Heart left ventricle (tissue), 16 donors: ENCODE measurements around the gene ARID5B. TPM values are rescaled to one million over a fixed set of nuclear protein-coding genes. Genes with fewer than 3 reads are reported as not detected.

ENCODE experiments used
- ATAC-seq, 4 donors: fragments of 200-7000 bp; cut with Tn5 transposase; one replicate each; pipeline ENCODE4 v1.9.1; 2020 to 2022; ENCODE audit warnings: moderate library complexity in 4 of 4, mild to moderate bottlenecking in 3 of 4, moderate number of reproducible peaks in 1 of 4
- DNase-seq, 5 donors: peaks; one replicate each; pipeline ENCODE4 v3.0.0-alpha.2; 2020
- H3K27ac ChIP-seq, 12 donors: fragments of 200-600 bp; sonication (generic) in 4 of 12; one replicate each; pipeline versions ENCODE4 v1.5.0 to v1.8.0; 2016 to 2022; ENCODE audit warnings: mild to moderate bottlenecking in 2 of 12
- H3K27me3 ChIP-seq, 9 donors: fragments of 200-600 bp; sonication (generic) in 2 of 9; one replicate each; pipeline versions ENCODE4 v1.5.1 to v1.8.0; 2016 to 2022; ENCODE audit warnings: mild to moderate bottlenecking in 3 of 9
- H3K36me3 ChIP-seq, 9 donors: fragments of 200-600 bp; sonication (generic) in 2 of 9; one replicate each; pipeline versions ENCODE4 v1.5.0 to v1.8.0; 2018 to 2022; ENCODE audit warnings: mild to moderate bottlenecking in 2 of 9
- H3K4me1 ChIP-seq, 12 donors: fragments of 200-600 bp; sonication (generic) in 4 of 12; one replicate each; pipeline versions ENCODE4 v1.5.0 to v1.8.0; 2016 to 2022; ENCODE audit warnings: mild to moderate bottlenecking in 3 of 12
- H3K4me3 ChIP-seq, 12 donors: fragments of 200-600 bp; sonication (generic) in 4 of 12; one replicate each; pipeline versions ENCODE4 v1.5.0 to v1.8.0; 2017 to 2022; ENCODE audit warnings: mild to moderate bottlenecking in 9 of 12, moderate library complexity in 4 of 12
- H3K9me3 ChIP-seq, 12 donors: fragments of 200-600 bp; sonication (generic) in 4 of 12; one replicate each; pipeline versions ENCODE4 v1.5.0 to v1.8.0; 2016 to 2022; ENCODE audit warnings: mild to moderate bottlenecking in 1 of 12
- CTCF ChIP-seq, 12 donors: fragments of 200-600 bp; sonication (generic) in 4 of 12; IDR thresholded peaks; one replicate each; pipeline versions ENCODE4 v1.5.0 to v1.8.0; 2018 to 2022; ENCODE audit warnings: antibody characterized with exemption in 12 of 12, mild to moderate bottlenecking in 5 of 12
- POLR2A ChIP-seq, 2 donors: fragments of 450-650 bp; IDR thresholded peaks; one replicate each; pipeline ENCODE4 v1.6.1; 2017; ENCODE audit warnings: antibody characterized with exemption in 2 of 2, mild to moderate bottlenecking in 2 of 2, moderate library complexity in 2 of 2
- WGBS, 4 donors: extraction: QIAGEN DNeasy Blood & Tissue Kit in 2 of 4; methylation state at CpG; one replicate each; pipeline versions ENCODE4 v1.1.5 to v1.1.7; 2013 to 2018; 5-methylcytosine and 5-hydroxymethylcytosine counted together
- intact Hi-C, 10 donors: fragments of 100-400 bp; cut with DNase I; formaldehyde crosslinking; loops; one replicate each; pipeline versions ENCODE4 v1.11.1 to v1.14.2; 2022
- polyA plus RNA-seq, 2 donors: library from polyadenylated mRNA; stranded (reverse); fragments of 200-250 nt; gene quantifications; one replicate each; pipeline ENCODE4 v1.2.3, GENCODE V29; 2013
- total RNA-seq, 9 donors: library from RNA; depleted of rRNA in 2 of 9; stranded (reverse); fragments of >200 nt in 2 of 9; fragmentation: NEBNext Ultra II Directional in 3 of 9; extraction: Animal tissue kit (Norgen Biotek cat#: 25700) in 3 of 9; gene quantifications; one replicate each; pipeline versions ENCODE4 v1.1.0 to v1.2.4, GENCODE V29; 2016 to 2023
- donor health status: ischemic (EF 13 %, LVEDD 7.1; RV severe dilation, severe dysfunction).
- donor health status: healthy with polysubstance abuse.
- donor health status: DM: no; HTN: yes; CAD: no.
- donor health status: DM: no; HTN: no; CAD: no.
- donor health status: ischemic (EF 25% LVEDD 6.9; RV normal size, moderate dysfunction).
- donor health status: ischemic (EF 25% LVEDD 5.7; RV mildly dilated, moderate dysfunction).
- donor health status: healthy.
- donor health status: DM: yes; HTN: yes; CAD: no.
- donor health status: ischemic (EF 35%, LVEDD 5.7; RV mildly dilated, moderate dysfunction).
- donor health status: nonischemic (EF 11% LVEDD 7.7; RV severe dilation, severe dysfunction).
- donor health status: DM: yes; HTN: yes; CAD: no.
- donor health status: PGD.
- donor health status: ischemic (EF 29% LVEDD 5.4; RV normal size, mild dysfunction).
- donor health status: nonischemic (EF 23%, LVEDD 6.1; RV moderate dilation, normal function).

ARID5B gene
- total and polyA plus RNA-seq, 11 donors: 4.5 to 45.5 (median 26.6) TPM

DNA sequence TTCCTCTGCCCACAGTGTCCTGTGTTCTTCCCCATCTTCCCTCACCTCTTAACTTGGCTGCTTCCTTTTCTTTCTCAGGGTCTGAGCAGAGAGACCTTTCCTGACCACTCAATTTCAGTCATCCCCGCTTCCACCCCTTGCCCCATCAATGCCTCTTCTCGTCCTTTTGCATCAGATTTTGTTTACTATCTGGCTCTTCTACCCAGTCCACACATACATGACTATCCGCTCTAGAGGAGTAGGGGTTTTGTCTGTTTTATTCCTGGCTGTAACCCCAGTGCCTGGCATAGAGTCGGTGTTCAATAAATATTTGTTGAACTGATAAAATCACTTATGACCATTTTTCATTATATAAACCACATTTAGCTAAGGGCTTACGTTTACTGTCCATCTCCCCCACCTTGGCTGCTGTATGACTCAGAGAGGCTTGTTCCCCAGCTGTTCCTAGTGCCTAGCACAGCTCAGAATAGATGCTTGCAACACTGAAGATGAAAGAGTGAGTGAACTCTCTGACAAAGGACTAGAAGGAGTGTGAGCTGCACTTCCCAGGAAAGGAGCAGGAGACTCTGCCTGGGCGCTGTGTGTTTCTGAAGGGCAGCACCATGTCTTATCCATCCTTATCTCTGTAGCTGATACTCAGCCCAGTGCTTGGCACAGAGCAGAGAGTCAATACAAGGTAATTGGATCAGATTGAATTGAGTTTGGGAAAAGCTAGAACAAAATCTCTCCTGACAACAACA, 21.9 kb downstream of the ARID5B start:
- Histone ChIP-seq H3K4me3 (no peak overlapping the region), H3K36me3 (no peaks in the 10 kb centered on the region), H3K4me1 (peaks cover 0 to 9% (median 0%) of the 10 kb centered on the region in 12 donors), H3K9me3 (peaks cover 0 to 3% (median 0%) of the 10 kb centered on the region in 12 donors), H3K27me3 (no peaks in the 10 kb centered on the region), H3K27ac (no peak overlapping the region)
- no peak for DNase-seq
- peak in 3 of 4 donors; percentile 9 to 67 (median 29) for ATAC-seq
- intact Hi-C loops: no loop called here
- TF ChIP-seq POLR2A (IDR thresholded peaks at IDR 0.05) (no peak), CTCF (IDR thresholded peaks at IDR 0.05) (no peak)
- WGBS, 4 donors: 79 to 85% (median 85%) methylated on average over 6 of the region's 6 CpGs

DNA sequence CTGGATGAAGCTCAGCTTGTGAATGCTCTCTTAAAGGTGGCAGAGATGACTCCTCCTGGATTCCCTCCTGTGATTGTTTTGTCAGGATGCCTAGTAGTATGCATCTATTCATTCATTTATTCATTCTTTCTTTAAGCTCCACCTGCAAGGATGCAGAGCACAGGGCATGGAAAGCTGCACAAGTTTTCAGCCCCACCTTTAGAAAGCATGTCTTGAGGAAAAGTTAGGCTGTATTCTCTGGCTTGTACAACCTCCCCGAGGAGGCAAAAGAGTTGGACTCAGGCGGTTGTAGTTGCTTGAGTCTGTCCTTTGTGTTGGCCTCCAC, 22.4 kb downstream of the ARID5B start:
- WGBS, 4 donors: 62 to 80% (median 74%) methylated on average over 2 of the region's 2 CpGs
- TF ChIP-seq CTCF (IDR thresholded peaks at IDR 0.05) (no peak), POLR2A (IDR thresholded peaks at IDR 0.05) (no peak)
- no peak overlapping the region for H3K4me3 ChIP-seq
- peaks cover 0 to 9% (median 0%) of the 10 kb centered on the region in 12 donors for H3K4me1 ChIP-seq
- no peaks in the 10 kb centered on the region for H3K36me3 ChIP-seq
- H3K27ac ChIP-seq: no peak overlapping the region
- ATAC-seq (no peak), DNase-seq (no peak)
- intact Hi-C loops: no loop called here
- H3K9me3 ChIP-seq: no peaks in the 10 kb centered on the region
- H3K27me3 ChIP-seq: no peaks in the 10 kb centered on the region

DNA sequence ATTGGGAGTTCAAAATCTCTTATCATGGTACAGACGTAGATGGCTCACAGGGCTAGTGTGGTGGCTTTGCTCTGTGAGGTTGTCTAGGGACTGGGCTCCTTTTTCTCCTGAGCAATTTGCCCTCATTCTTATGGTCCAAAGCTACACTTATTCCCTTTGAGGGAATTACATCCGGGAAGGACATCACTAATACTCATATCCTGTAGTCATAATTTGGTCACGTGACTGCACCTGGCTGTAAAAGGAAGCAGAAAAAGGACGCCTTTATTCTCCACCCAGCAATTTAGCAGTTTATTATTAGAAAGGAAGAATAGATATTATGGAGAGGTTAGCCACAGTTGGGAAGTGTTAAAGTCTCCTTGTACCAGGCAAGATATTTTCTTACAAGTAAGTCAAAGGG, 28.1 kb downstream of the ARID5B start:
- intact Hi-C loops: no loop called here
- DNase-seq: no peak
- Histone ChIP-seq H3K4me3 (no peak overlapping the region), H3K27ac (no peak overlapping the region), H3K27me3 (no peaks in the 10 kb centered on the region), H3K36me3 (no peaks in the 10 kb centered on the region), H3K9me3 (peaks cover 0 to 8% (median 0%) of the 10 kb centered on the region in 12 donors), H3K4me1 (peaks cover 0 to 12% (median 0%) of the 10 kb centered on the region in 12 donors)
- WGBS, 4 donors: 65 to 72% (median 69%) methylated on average over 4 of the region's 4 CpGs
- TF ChIP-seq CTCF (IDR thresholded peaks at IDR 0.05) (no peak), POLR2A (IDR thresholded peaks at IDR 0.05) (no peak)
- no peak for ATAC-seq

DNA sequence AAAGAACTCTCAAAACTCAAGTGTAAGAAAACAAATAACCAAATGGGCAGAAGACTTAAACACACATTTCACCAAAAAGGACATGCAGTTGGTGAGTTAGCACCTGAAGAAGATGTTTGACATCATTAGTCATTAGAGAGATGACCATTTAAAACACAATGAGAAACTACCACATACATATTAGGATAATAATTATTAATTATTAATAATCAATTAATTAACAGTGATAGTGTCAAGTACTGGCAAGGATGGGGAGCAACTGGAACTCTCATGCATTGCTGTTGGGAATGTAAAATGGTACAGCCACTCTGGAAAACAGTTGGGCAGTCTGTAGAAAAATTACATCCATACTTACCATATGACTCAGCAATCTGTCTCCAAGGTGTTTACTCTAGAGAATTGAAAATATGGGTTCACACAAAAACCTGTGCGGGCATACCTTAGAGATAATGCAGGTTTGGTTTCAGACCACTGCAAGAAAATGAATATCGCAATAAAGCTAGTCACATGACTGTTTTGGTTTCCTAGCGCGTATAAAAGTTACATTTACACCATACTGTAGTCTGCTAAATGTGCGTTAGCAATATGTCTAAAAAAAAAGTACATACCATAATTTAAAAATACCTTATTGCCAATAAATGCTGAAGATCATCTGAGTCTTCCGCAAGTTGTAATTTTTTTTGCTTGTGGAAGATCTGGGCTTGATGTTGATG, 30.3 kb downstream of the ARID5B start:
- peaks cover 0 to 13% (median 0%) of the 10 kb centered on the region in 12 donors for H3K4me1 ChIP-seq
- H3K27ac ChIP-seq: no peak overlapping the region
- no peak overlapping the region for H3K4me3 ChIP-seq
- TF ChIP-seq CTCF (IDR thresholded peaks at IDR 0.05) (no peak), POLR2A (IDR thresholded peaks at IDR 0.05) (no peak)
- 90 to 99% (median 98%) methylated on average over 6 of the region's 6 CpGs for WGBS, 4 donors
- intact Hi-C loops: no loop called here
- H3K36me3 ChIP-seq: no peaks in the 10 kb centered on the region
- no peak for DNase-seq
- peaks cover 0 to 8% (median 0%) of the 10 kb centered on the region in 12 donors for H3K9me3 ChIP-seq
- H3K27me3 ChIP-seq: no peaks in the 10 kb centered on the region
- ATAC-seq: no peak
